GM19193 (cell line): ENCODE data around the gene CILP2.

Experiments used
- POLR2A ChIP-seq: IDR thresholded peaks from 4 replicates; pipeline ENCODE4 v1.6.1; 2011; ENCODE audit not compliant: insufficient read depth, insufficient read length; ENCODE audit errors: extremely low read depth

The CILP2 gene

GRCh38 chr19:19554074-19555023, 16.3 kb downstream of the CILP2 start:
- TF ChIP-seq POLR2A: no peak

GRCh38 chr19:19558055-19558454, 20.0 kb downstream of the CILP2 start:
- no peak for TF ChIP-seq POLR2A

DNA sequence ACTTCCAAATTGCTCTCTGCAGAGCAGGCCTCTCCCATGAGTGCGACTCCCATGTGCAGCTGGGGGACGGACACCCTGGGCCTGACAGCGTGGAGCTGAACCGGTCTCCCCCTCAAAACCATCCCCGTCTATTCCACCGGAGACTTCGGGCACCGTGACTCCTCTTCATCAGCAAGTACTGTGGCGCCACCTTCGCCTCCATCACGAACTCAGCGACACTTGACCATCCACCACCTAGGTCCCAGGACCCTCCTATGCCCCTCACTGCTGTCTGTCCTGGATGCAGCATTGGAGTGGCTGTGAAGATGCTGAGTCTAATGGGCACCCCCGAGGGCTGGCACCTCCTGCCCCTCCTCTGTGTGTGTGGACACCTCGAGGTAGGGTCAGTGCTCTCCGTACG, 20.6 kb downstream of the CILP2 start:
- no peak for TF ChIP-seq POLR2A

DNA sequence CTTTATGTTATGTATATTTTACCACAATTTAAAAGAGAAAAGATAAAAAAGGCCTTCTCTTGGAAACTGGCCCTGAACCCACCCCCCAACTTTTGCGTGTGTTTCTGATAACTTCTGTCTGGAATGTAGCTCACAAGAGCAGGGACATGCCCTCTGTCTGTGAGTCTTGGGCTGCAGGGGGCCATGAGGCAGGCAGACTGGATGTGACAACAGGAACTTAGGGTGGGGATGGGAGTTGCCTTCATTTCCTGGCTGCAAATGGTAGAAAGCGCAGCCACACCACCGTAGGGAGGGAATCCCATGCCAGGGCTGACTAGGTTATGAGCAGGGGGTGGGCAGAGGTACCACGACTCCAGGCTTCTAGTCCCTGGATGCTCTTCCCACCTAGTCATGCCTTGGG, 21.9 kb downstream of the CILP2 start:
- TF ChIP-seq POLR2A: no peak

GRCh38 chr19:19561946-19562664, 24.0 kb downstream of the CILP2 start:
- no peak for TF ChIP-seq POLR2A

- TF ChIP-seq POLR2A: no peak
Measured at GRCh38 chr19:19562665-19563347, 24.7 kb downstream of the CILP2 start.

DNA sequence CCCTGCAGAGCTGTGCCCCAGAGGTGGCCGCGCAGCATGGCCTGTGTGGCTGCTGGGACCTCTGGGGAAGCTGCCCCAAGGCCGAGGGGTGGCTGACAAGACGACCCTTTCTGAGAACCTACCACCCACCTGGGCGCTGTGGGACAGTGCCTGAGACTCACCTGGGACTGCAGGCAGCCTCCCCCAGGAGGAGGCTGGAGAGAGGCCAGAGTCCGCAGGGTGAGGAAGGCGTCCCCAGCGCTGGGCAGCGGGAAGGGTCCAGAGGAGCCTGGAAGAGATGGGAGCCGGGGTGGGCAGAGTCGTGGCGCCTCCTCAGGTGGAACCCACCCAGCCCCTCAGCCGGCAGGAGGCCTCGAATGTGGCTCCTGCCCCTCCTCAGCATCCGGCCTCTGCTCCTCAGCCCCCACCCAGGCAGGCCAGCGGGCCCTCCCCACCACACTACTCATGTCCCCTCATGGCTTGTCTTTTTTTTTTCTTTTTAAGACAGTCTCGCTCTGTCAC, 25.3 kb downstream of the CILP2 start:
- TF ChIP-seq POLR2A: no peak

- TF ChIP-seq POLR2A: no peak
Measured at GRCh38 chr19:19566306-19566705, 28.2 kb downstream of the CILP2 start.

- TF ChIP-seq POLR2A: no peak
Measured at GRCh38 chr19:19567391-19567790, 29.3 kb downstream of the CILP2 start.

GRCh38 chr19:19568802-19569756, 31.0 kb downstream of the CILP2 start:
- no peak for TF ChIP-seq POLR2A

DNA sequence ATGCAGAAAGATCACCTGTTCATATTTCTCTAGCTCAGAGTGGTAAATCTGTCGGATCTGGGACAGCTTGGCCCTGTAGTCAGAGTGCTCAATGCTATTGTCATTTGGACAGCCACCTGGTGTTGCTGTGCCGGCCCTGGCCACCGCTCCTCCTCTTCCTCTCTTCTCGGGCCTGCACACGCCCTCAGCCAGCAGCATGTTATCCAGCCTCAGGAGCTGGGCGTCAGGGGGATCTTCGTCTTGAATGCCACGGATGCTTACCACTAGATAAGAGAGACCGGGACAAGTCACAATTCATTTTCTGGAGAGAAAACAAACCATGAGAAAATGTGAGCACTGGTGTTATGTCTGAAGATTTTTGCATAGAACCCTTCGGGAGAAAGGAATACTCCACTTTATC, 32.5 kb downstream of the CILP2 start:
- TF ChIP-seq POLR2A: no peak

DNA sequence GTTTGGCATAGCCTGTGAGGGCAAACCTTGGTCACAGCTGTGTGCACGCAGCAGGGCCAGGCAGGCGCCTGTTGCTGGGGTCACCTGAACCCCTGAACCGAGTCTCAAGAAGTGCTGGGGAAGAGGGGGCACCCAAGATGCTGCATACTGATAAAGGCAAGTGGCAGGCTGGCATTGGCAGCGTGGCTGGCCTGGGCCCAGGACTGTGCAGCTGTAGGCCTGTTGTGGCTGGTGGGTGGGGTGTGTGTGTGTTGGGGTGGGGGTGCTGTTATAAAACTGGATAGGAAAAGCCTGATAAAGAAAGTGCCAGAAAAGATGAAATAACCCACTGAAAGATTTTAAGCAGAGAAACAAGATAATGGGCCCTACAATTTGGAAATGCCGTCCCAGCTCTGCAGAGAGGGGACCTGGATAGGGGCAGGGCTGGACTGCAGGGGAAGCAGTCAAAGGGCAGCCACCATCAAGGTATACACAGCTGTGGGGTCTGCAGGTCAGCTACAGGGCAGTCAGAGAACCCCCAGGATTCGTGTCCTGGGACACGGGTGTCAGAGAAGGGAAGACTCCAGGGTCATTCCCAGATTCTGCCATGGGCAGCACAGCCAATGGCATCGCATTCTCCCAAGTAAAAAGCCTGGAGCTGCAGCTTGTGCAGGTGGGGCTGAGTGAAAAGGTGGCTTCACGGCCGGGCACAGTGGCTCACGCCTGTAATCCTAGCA, 33.2 kb downstream of the CILP2 start:
- no peak for TF ChIP-seq POLR2A

DNA sequence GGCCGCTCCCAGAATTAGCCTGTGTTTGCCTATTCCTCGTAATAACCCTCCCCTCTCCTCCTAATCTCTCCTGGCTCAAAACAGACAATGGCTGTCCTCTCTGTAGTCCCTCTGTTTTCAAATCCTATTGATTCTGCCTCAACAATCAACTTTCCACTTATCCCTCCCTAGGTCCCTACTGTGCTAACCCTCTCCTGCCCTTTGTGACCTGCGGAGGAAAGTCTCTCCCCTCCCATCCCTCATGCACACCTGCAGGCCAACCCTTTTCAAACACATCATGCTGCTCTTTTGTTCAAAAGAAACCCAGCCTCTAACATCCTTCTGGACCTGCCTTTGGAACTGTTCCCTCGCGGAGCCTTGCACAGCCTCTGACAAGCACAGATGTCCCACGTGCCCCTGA, 37.3 kb downstream of the CILP2 start:
- TF ChIP-seq POLR2A: no peak
